ENCODE data around the gene TBRG4.

GRCh38 chr7:45156516-45157272, 45.2 kb upstream of the TBRG4 start:
- TF ChIP-seq CTCF (IDR thresholded peaks at IDR 0.05) = no peak
- no peak for TF ChIP-seq POLR2A (IDR thresholded peaks at IDR 0.05)
- TF ChIP-seq EP300 (IDR thresholded peaks at IDR 0.05) = no peak
- no peak for TF ChIP-seq POLR2AphosphoS5 (IDR thresholded peaks at IDR 0.05)
